Activated B cell treated with CpG ODN at 0.5 μM for 24 hours (primary cell): Measurements from ENCODE around the gene ZBTB33. TPM values are rescaled to one million over a fixed set of nuclear protein-coding genes. Genes with fewer than 3 reads are reported as not detected.
A peak's percentile ranks its signal among the peaks of the same experiment; 100 is the strongest.

ENCODE experiments used
- ATAC-seq: fragments of 200-7000 bp; cut with Tn5 transposase; one replicate; pipeline ENCODE4 v1.10.0; 2021; ENCODE audit warnings: low read depth, mild to moderate bottlenecking, moderate library complexity
- CTCF ChIA-PET: fragments of 350-600 bp; sonication (Branson Sonifier 250); formaldehyde crosslinking; loops from one replicate; lab custom pipeline; 2021; ENCODE audit warnings: antibody characterized with exemption; lab: Charles Lee
- POLR2A ChIA-PET: fragments of 350-600 bp; sonication (Branson Sonifier 250); formaldehyde crosslinking; loops from one replicate; lab custom pipeline; 2021; ENCODE audit warnings: antibody characterized with exemption; lab: Charles Lee
- DNase-seq: peaks from one replicate; pipeline ENCODE4 v3.0.0; 2022
- H3K27ac Mint-ChIP-seq: one replicate; pipeline ENCODE4 v1.8.0; 2020; ENCODE audit warnings: mixed read lengths
- H3K27me3 Mint-ChIP-seq: one replicate; pipeline ENCODE4 v1.8.0; 2021; ENCODE audit warnings: mixed read lengths
- H3K36me3 Mint-ChIP-seq: one replicate; pipeline ENCODE4 v1.8.0; 2021; ENCODE audit warnings: low read depth, mixed read lengths
- H3K4me1 Mint-ChIP-seq: one replicate; pipeline ENCODE4 v1.8.0; 2021; ENCODE audit warnings: mixed read lengths
- H3K4me3 Mint-ChIP-seq: one replicate; pipeline ENCODE4 v1.8.0; 2020; ENCODE audit warnings: mild to moderate bottlenecking, mixed read lengths
- H3K9me3 Mint-ChIP-seq: one replicate; pipeline ENCODE4 v1.8.0; 2020; ENCODE audit warnings: mixed read lengths
- intact Hi-C: fragments of 100-400 bp; cut with micrococcal nuclease; formaldehyde crosslinking; loops from one replicate; pipeline ENCODE4 v1.15.1; 2024
- total RNA-seq: library from RNA; stranded (reverse); gene quantifications from 2 replicates; pipeline ENCODE4 v1.2.3, GENCODE V29; 2022
- TF ChIP-seq, protein P1 (sequence below): fragments of 200-600 bp; IDR thresholded peaks from one replicate; pipeline ENCODE4 v1.8.0; 2022; ENCODE audit warnings: antibody characterized with exemption, mild to moderate bottlenecking

Gene ZBTB33
- total RNA-seq, 1 donor from 2014 or later = 17.4 TPM

- ATAC-seq (no peak), DNase-seq (no peak)
- ChIA-PET CTCF (interaction anchor here (1.1 to 1.6 kb wide), 2 partner anchors 18 to 57 kb away, joined by 4 to 8 read pairs; no protein-coding TSS in a partner anchor), POLR2A (interaction anchor here (0.6 to 2.0 kb wide), 9 partner anchors 11 to 310 kb away, joined by 3 to 21 read pairs (median 6); partner anchors contain the start of genes CUL4B and TMEM255A)
- no peaks in the 10 kb centered on the region for H3K27me3 Mint-ChIP-seq
- TF ChIP-seq, protein P1, sequence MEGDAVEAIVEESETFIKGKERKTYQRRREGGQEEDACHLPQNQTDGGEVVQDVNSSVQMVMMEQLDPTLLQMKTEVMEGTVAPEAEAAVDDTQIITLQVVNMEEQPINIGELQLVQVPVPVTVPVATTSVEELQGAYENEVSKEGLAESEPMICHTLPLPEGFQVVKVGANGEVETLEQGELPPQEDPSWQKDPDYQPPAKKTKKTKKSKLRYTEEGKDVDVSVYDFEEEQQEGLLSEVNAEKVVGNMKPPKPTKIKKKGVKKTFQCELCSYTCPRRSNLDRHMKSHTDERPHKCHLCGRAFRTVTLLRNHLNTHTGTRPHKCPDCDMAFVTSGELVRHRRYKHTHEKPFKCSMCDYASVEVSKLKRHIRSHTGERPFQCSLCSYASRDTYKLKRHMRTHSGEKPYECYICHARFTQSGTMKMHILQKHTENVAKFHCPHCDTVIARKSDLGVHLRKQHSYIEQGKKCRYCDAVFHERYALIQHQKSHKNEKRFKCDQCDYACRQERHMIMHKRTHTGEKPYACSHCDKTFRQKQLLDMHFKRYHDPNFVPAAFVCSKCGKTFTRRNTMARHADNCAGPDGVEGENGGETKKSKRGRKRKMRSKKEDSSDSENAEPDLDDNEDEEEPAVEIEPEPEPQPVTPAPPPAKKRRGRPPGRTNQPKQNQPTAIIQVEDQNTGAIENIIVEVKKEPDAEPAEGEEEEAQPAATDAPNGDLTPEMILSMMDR = no peak
- peaks cover 29% of the 10 kb centered on the region for H3K36me3 Mint-ChIP-seq
- no peaks in the 10 kb centered on the region for H3K9me3 Mint-ChIP-seq
- H3K4me1 Mint-ChIP-seq = peaks cover 14% of the 10 kb centered on the region
- H3K27ac Mint-ChIP-seq = peak overlapping the region; percentile 86
- peak overlapping the region; percentile 93 for H3K4me3 Mint-ChIP-seq
- intact Hi-C loops = loop anchor here (2.0 to 10.0 kb wide), 2 partner anchors 217 to 373 kb away; partner anchors contain the start of gene LAMP2
Observed at GRCh38 chrX:120251471-120252011, 929 bp downstream of the ZBTB33 start.

DNA sequence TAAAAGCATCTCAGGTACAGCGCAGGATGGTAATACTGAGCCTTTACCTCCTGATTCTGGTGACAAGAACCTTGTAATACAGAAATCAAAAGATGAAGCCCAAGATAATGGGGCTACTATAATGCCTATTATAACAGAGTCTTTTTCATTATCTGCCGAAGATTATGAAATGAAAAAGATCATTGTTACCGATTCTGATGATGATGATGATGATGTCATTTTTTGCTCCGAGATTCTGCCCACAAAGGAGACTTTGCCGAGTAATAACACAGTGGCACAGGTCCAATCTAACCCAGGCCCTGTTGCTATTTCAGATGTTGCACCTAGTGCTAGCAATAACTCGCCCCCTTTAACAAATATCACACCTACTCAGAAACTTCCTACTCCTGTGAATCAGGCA, 3.2 kb downstream of the ZBTB33 start:
- TF ChIP-seq, protein P1 = no peak
- CTCF ChIA-PET = no interaction called here
- ATAC-seq = no peak
- H3K27me3 Mint-ChIP-seq = no peaks in the 10 kb centered on the region
- H3K27ac Mint-ChIP-seq = no peak overlapping the region
- intact Hi-C loops = loop anchor here (10.0 kb wide), 1 partner anchor 371 kb away; no protein-coding TSS in a partner anchor
- peaks cover 14% of the 10 kb centered on the region for H3K4me1 Mint-ChIP-seq
- H3K4me3 Mint-ChIP-seq = no peak overlapping the region
- H3K36me3 Mint-ChIP-seq = peaks cover 40% of the 10 kb centered on the region
- no peaks in the 10 kb centered on the region for H3K9me3 Mint-ChIP-seq
- POLR2A ChIA-PET = no interaction called here
- DNase-seq = no peak

DNA sequence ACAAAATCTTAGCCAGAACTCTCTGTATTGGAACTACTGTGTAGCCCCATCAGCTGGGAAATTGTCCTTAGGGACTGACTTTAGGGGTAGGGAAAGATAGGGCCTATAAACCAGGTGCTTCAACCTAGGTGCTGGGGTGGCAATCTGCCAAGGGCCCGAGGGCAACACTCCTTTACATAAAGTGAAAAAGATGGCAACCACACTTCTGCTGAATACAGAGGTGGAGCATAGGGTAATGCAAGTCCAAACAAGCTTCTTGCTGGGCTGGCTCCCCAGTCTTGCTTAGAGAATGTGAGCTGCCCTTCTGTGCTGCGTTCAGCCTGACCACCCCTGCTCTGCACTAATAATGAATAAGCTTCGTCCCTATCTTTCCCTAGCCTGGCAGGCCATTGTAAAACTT, 9.8 kb downstream of the ZBTB33 start:
- Mint-ChIP-seq H3K9me3 (no peaks in the 10 kb centered on the region), H3K27me3 (no peaks in the 10 kb centered on the region), H3K4me3 (no peak overlapping the region), H3K36me3 (peaks cover 16% of the 10 kb centered on the region), H3K27ac (no peak overlapping the region), H3K4me1 (peaks cover 14% of the 10 kb centered on the region)
- intact Hi-C loops = no loop called here
- CTCF ChIA-PET = no interaction called here
- DNase-seq (no peak), ATAC-seq (no peak)
- TF ChIP-seq, protein P1 = no peak
- POLR2A ChIA-PET = no interaction called here

DNA sequence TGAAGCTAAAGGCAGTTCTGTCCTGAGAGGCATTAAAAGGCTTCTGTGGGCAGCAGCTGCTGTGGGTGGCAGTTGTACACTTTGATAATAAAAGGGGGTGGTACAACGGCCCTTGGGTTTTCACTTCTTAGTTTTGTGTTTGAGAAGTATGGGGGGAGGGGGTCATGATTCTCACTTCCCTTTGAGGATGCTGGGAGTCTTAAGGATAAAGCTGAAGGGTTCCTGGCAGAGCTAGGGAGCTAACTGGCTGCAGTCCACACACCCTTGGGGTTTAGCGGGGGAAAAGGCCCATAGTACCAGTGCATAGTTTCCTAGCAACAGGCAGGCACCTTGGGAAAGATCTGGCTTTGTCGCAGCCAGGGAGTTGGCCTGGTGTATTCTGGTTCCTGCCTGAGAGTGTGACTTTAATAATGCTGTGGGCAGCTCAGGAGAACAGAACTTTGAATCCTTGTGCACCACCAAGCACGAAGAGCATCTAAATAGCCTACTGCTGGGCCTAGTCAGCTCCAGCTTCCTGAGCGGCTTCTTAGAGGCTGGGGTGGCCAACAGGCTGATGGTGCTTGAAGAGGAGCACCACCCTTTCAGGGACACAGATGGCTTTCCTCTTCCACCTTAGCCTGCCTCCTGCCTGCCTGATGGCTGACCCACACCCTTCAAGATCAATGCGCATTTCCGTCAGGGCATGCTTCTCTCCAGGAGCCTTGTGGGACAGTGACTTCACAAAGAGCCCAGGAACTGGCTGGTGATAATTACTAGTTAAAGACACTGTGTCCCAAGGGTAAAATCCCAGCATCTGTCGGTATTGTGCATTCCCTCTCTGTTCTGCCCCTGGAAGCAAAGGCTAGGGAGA, 12.5 kb downstream of the ZBTB33 start:
- POLR2A ChIA-PET = interaction anchor here (1.2 kb wide), 1 partner anchor 12 kb away, joined by 5 read pairs; the partner anchor contains the start of gene ZBTB33
- TF ChIP-seq, protein P1 = no peak
- Mint-ChIP-seq H3K36me3 (peaks cover 2% of the 10 kb centered on the region), H3K4me3 (no peak overlapping the region), H3K4me1 (peaks cover 14% of the 10 kb centered on the region), H3K27ac (peak overlapping the region; percentile 56), H3K27me3 (no peaks in the 10 kb centered on the region), H3K9me3 (no peaks in the 10 kb centered on the region)
- CTCF ChIA-PET = no interaction called here
- intact Hi-C loops = no loop called here
- ATAC-seq (peak; percentile 21), DNase-seq (no peak)

DNA sequence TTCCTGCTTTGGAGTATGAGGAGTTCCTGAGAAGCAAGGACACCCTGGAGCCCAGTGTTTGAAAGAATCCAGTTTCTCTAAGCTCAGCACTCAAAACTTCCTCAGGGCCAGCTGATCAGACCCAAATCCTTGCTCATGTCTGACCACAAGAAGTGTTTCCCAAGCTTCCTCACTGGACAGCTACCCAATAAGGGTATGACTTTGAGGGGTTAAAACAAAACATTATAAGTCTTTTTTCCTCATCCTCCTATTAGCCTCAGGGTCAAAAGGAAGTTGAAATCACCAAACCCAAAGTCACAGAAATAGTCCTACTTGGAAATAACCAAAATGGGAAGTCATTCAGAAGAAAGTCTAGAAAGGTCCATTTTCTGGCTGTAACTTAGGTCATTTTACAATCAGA, 13.7 kb downstream of the ZBTB33 start:
- no peak overlapping the region for H3K4me3 Mint-ChIP-seq
- H3K9me3 Mint-ChIP-seq = no peaks in the 10 kb centered on the region
- ATAC-seq = no peak
- CTCF ChIA-PET = no interaction called here
- H3K4me1 Mint-ChIP-seq = peaks cover 15% of the 10 kb centered on the region
- POLR2A ChIA-PET = no interaction called here
- H3K27me3 Mint-ChIP-seq = no peaks in the 10 kb centered on the region
- no peak for DNase-seq
- H3K36me3 Mint-ChIP-seq = no peaks in the 10 kb centered on the region
- TF ChIP-seq, protein P1 = no peak
- intact Hi-C loops = no loop called here
- no peak overlapping the region for H3K27ac Mint-ChIP-seq
